ENCODE data around the gene FARP1.

The FARP1 gene

DNA sequence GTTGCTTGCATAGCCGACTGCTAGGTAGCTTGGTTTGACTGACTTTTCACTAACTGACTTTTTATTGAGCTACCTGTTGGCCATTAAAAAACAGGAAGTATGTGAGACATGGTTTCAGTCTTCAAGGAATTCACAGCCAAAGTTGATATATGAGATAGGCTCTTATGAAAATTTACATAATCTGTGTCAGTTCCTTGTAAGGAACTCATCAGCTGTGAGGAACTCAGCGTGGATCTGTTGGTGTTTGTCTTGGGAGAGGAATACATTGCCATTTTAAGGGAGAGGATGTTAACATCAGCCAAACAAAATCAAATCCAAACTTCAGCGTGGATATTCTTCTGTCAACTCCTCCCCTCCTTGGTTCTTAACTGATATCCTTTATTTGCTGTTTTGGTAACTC lies 32.1 kb downstream of the FARP1 start:
- no peak for DNase-seq

GRCh38 chr13:98175823-98176222 lies 32.9 kb downstream of the FARP1 start:
- no peak for DNase-seq

DNA sequence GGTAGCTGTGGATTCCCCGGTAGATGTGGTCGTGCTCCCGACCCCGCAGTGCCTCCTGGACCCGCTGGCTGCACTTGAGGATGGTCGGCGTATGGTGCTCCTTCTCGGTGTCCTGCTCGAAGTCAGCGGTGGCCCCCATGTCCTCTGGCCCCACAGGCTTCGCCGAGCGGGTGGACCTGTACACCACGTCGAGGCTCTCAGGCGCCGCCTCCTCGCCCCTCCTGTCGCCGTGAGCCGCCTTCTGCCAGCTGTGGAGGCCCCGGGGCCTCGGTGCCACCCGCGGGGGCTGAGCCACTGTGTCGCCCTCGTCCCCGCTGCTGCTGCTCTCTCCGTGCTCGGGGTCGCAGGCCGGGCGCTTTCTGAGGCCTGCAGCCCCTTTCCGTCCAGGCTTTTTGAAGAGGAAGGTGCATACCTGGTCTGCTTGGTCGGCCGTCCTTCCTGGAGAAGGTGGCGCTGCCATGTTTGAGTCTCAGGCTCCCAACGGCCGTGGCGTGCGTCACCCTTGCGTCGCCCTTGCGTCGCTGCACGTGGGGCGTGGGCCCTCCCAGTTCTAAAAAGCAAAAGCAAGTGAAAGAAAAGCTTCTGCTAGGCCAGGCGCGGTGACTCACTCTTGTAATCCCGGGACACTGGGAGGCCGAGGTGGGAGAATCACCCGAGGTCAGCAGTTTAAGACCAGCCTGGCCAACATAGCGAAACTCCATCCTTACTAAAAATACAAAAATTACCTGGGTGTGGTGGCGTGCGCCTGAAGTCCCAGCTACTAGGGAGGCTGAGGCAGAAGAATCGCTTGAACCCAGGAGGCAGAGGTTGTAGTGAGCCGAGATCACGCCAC lies 34.1 kb downstream of the FARP1 start, which contains the start of gene RNF113B:
RNF113B (minus strand) TSS at position 493 of the 832 bp plus-strand sequence; CDS start at position 460, 33 bp downstream.
- no peak for DNase-seq

DNA sequence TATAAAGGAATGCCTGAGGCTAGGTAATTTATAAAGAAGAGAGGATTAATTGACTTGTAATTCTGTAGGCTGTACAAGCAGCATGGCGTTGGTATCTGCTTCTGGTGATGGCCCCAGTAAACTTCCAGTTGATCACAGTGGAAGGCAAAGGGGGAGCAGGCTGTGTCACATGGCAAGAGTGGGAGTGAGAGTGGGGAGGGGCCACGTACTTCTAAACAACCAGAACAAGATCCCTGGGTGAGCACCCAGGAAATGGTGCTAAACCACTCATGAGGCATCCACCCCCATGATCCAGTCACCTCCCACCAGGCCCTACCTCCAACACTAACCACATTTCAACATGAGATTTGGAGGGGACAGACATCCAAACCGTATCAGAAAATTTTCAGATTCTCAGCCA lies 37.2 kb downstream of the FARP1 start:
- DNase-seq: no peak

GRCh38 chr13:98181111-98181815 lies 38.4 kb downstream of the FARP1 start:
- DNase-seq: no peak

DNA sequence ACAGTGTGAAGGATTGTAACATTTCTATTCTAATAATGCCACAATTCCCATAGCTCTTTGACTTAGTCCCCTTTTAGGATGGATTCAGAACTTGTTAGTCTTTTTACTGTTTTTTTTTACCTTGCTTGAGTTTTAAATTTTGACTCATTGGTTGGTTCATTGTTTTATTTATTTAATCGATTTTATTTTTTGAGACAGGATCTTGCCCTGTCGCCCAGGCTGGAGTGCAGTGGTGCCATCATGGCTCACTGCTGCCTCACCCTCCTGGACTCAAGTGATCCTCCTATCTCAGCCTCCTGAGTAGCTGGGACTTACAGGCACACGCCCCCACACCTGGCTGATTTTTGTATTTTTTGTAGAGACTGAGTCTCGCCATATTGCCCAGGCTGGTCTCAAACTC lies 39.3 kb downstream of the FARP1 start:
- no peak for DNase-seq

DNA sequence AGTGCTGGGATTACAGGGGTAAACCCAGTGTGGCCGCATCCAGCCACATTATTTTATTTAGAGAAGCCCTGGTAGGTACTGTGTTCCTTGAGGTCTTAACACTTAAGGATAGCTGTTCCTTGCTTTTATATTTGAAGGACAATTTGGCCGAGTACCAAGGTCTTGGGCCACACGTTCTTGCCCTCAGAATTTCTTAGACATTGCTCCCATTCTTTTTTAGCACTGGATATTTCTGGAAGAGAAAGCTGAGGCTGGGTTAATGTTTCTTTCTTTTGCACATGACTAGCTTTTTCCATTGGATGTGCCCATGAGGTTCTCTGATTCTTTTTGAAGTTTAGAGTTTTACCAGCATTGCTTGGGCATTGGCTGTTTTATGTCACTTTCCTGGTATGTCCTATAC lies 39.7 kb downstream of the FARP1 start:
- no peak for DNase-seq

DNA sequence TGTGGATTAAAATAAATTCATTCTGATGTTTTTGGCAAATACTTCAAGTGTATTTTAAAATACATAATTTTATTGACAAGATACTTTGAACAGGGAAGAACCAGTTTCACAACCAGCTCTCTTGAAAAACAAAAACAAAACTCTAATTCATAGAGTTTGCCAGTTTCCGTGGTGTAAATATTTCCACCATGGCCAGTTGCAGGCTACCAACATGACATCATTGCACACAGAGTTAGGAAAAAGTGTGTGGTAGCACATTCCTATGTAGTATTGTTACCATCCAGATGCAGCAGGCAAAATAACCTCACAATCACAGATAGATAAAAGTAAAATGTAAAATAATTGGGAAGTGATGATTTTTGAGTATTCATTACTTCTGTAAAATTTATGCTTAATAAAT lies 41.9 kb downstream of the FARP1 start:
- no peak for DNase-seq

DNA sequence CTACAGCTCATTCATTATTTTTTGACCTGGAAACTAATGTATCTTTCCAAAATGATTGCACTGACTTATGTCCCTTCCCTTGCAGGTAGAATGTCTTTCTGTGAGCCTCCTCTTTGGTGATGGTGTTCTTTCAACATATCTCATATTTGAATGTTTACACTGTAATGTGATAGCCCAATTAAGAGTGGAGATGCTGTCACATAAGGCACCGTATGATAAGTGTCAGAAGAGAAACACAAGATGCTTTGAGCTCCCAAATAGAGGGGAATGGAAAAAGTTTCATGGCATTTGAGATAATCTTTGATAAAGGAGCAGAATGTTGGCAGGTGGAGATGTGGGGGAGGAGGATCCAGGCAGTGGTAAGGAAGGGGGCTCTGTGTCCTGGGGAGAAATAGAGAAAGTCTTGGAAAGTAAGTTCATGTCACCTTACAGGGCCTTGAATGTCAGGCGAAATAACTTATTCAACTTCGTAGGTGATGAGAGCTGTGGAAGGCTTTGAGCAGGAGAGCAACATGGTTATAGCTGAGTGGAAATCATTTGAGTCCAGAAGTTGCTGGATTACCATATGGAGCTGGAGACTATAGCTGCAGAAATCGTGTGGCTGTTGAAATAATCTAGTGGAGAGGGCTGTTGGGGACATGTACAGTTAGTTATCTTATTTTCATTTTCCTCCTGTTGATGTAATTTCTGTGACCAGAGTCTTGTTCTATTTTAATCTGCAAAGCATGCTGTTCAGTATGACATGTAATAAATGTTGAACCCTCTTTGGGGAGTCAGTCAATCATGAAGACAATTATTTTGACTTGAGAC lies 44.5 kb downstream of the FARP1 start:
- no peak for DNase-seq

DNA sequence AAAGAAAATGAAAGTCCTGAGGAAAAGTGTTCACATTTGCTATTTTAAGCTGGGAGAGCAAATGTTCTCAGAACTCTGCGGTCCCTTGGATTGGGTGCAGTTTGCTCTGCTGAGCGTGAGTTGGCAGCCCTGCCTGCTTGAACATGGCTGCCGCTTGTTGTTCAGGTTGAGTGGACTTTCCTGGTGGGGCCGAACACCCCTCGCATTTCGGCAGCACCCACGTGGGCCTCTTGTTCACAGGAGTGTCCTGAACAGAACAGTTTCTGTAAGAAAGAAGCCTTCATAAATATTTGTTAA lies 45.0 kb downstream of the FARP1 start:
- DNase-seq: no peak

DNA sequence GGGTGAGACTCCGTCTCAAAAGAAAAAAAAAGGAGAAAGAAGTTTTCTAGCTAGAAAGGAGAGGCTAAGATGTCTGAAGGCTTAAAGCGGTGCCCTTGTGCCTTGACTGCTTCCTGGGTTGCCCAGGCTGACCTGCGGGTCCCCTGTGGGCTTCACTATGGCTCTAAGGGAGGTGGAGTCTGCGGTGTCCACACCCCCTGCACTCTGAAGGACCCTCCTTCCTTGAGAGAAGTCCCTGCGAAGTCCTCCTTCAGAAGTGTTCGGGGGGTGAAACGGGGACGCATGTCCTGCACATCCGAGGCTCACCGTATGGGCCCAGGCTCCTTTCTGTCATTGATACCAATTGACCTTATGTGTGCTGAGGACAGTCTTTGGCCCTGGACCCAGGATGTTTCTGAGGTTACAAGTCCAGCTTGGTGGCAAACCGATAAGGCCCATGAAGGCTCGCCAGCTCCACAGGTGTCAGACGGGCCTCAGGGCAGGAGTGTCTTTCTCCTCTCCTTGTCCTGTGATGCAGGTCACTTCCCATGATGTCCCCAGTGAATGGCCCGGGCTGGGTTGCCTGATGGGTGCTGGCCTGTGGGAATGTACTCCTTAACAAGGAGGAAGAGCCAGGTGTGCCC lies 45.8 kb downstream of the FARP1 start:
- DNase-seq: no peak

DNA sequence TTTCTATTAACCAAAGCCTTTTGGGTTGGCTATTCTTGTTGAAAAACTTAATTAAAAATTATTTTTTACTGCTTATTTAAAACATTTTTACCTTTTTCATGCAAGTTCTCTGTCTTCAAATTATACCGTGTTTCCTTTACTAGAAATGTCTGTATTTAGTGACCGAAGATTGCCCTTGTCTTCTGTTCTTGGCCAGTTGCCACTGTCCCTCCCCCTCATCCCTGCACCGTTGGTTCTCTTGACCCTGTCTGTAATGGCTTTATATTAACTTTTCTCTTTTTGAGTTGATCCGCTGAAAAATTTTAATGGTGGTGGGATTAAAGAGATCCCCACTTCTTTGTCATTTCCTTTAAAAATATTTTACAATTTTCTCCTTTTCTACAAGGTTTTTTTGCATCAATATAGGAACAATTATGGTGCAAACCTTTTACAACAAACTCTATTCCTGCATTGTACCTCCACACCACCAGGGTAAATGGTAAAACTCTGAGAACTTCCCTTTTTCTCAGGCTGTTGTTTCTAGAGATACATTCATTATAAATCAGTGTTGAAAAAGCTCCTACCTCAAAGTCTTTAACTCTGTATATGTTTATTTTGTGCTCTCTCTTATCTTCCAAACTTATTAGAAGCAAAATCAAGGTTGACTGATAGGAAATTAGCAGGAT lies 47.1 kb downstream of the FARP1 start:
- no peak for DNase-seq

DNA sequence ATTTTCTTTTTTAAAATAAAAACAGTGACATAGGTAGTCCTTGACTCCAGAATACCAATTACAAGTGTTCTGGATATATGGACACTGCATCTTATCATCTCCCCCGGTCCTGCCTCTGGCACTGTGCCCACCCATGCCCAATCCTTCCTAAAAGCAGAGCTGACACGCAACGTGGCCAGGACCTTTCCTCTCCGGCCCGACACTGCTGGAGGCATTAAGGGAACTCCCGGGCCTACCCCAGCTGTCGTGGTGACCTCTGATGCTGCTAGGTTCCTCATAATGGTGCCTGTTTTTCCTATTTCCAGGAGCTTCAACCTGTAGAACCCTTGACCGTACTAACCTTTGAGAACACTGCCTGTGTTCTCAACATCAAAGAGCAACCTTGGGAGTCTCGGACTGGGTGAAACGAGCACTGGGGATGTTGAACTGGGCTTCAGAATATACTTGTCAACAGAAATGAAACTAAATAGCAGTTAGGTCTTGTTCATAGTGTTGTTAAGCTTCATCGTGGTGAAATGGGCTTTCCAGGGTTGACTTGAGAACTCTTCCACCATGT lies 48.1 kb downstream of the FARP1 start:
- DNase-seq: no peak

DNA sequence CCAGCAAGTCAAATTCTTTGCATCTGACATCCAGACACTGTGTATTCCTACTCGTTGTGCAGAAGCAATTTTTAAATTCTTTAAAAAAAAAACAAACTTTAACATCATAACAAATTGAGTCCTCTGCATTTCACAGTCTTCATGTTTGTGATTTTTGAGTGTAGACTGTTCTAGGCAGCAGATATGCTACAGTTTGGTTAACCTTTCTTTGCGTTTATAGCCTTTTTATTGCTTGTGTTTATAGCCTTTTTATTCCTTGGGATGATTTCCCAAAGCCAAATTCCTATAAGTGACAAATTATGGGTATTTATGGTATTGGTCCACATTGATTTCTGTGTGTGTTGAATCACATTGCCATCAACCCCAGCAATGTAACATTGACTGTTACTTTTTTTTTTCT lies 49.1 kb downstream of the FARP1 start:
- DNase-seq: no peak

GRCh38 chr13:98195054-98195791 lies 52.3 kb downstream of the FARP1 start:
- DNase-seq: no peak

GRCh38 chr13:98198683-98199082 lies 55.8 kb downstream of the FARP1 start:
- no peak for DNase-seq

DNA sequence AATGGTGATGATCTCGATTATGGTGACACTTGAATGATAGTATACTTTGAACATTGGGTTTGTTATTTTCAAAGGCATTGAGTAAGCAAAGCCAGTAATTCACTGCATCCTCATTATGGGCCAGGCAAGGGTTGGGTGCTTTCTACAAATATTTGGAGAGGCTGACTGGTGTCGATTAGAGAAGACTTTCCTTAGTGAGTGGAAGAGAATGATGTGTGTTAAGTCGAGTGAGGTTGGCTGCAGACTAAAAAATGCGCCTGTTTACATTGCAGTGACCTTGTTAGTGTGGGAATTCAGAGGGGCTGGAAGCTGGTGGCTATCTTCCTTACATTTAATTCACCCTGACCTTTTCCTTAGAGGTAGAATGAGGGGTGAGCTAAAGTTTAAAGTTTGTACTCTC lies 56.6 kb downstream of the FARP1 start:
- DNase-seq: no peak

DNA sequence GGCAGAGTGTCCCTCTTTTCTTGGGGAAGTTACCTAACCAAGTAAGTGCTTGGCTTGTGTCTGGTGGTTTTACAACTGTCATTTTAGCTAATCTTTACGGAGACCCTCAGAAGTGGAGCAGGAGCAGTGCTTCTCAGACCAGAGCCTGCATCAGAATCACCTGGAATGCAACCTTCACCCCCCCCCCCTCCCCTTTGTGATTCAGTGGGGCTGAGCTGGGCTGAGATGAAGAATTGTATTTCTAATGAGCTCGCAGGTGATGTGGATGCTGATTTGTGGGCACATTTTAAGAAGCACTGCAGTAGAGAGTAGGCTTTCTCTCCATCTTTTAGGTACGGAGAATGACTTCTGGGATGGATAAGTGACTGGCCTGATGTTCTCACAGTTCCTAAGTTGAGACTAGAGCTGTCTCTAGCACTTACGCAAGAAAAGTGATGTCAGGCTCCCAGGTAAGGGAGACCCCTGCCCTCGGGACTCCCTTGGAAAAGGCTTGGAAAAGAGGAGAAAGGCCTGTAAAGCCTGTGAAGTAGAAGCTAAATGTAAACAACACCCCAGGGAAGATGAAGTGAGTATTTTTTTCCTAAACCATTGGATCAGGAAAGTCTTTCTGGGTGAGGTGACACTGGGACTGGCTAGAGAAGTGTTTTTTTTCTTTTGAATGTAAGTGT lies 57.5 kb downstream of the FARP1 start:
- DNase-seq: no peak

- DNase-seq: no peak
Measured at GRCh38 chr13:98201189-98201588, 58.3 kb downstream of the FARP1 start.

GRCh38 chr13:98201984-98202383 lies 59.1 kb downstream of the FARP1 start:
- no peak for DNase-seq
